Neural progenitor cell (in vitro differentiated cells): Measurements from ENCODE around the gene DOCK11. TPM values are rescaled to one million over a fixed set of nuclear protein-coding genes. Genes with fewer than 3 reads are reported as not detected.

Experiments
- DNase-seq: peaks from one replicate; pipeline ENCODE4 v3.0.0-alpha.2; 2016; ENCODE audit warnings: low spot score
- H2AFZ ChIP-seq: fragments of 200-600 bp; sonication (generic); replicated peaks from 2 replicates; pipeline ENCODE4 v1.6.1; 2016; ENCODE audit warnings: antibody characterized with exemption
- H3F3A ChIP-seq: fragments of 200-600 bp; sonication (generic); 2 replicates; pipeline ENCODE4 v1.6.1; 2016; ENCODE audit warnings: antibody characterized with exemption, low read depth
- H3K27ac ChIP-seq: fragments of 200-600 bp; sonication (generic); 2 replicates; pipeline ENCODE4 v1.5.1; 2016; ENCODE audit warnings: mild to moderate bottlenecking
- H3K27me3 ChIP-seq: fragments of 200-600 bp; sonication (generic); 2 replicates; pipeline ENCODE4 v1.6.1; 2016; ENCODE audit warnings: mild to moderate bottlenecking, moderate library complexity
- H3K36me3 ChIP-seq: fragments of 200-600 bp; sonication (generic); 2 replicates; pipeline ENCODE4 v1.5.1; 2016
- H3K4me1 ChIP-seq: fragments of 200-600 bp; sonication (generic); 2 replicates; pipeline ENCODE4 v1.6.1; 2016; ENCODE audit warnings: mixed run types
- H3K4me2 ChIP-seq: fragments of 200-600 bp; sonication (generic); 2 replicates; pipeline ENCODE4 v1.6.1; 2016
- H3K4me3 ChIP-seq: fragments of 200-600 bp; sonication (generic); 2 replicates; pipeline ENCODE4 v1.5.1; 2016
- H3K79me2 ChIP-seq: fragments of 200-600 bp; sonication (generic); 2 replicates; pipeline ENCODE4 v1.6.1; 2016; ENCODE audit warnings: low read depth
- H3K9ac ChIP-seq: fragments of 200-600 bp; sonication (generic); 2 replicates; pipeline ENCODE4 v1.6.1; 2016
- H3K9me3 ChIP-seq: fragments of 200-600 bp; sonication (generic); 2 replicates; pipeline ENCODE4 v1.5.1; 2016; ENCODE audit warnings: low read depth
- H4K20me1 ChIP-seq: fragments of 200-600 bp; sonication (generic); 2 replicates; pipeline ENCODE4 v1.6.1; 2016; ENCODE audit warnings: low read depth
- H3K27ac Mint-ChIP-seq: 3 replicates; pipeline ENCODE4 v1.8.0; 2021; ENCODE audit warnings: mixed read lengths
- H3K27me3 Mint-ChIP-seq: 2 replicates; pipeline ENCODE4 v1.8.0; 2022; ENCODE audit warnings: low read depth, mild to moderate bottlenecking, inconsistent platforms, moderate library complexity, mixed read lengths; ENCODE audit not compliant: insufficient read depth
- H3K36me3 Mint-ChIP-seq: 3 replicates; pipeline ENCODE4 v1.8.0; 2021; ENCODE audit warnings: mixed read lengths
- H3K4me1 Mint-ChIP-seq: 3 replicates; pipeline ENCODE4 v1.8.0; 2021; ENCODE audit warnings: mixed read lengths
- H3K4me3 Mint-ChIP-seq: 3 replicates; pipeline ENCODE4 v1.8.0; 2021; ENCODE audit warnings: mild to moderate bottlenecking, moderate library complexity, mixed read lengths
- H3K9me3 Mint-ChIP-seq: 3 replicates; pipeline ENCODE4 v1.8.0; 2020; ENCODE audit warnings: mixed read lengths
- EZH2 ChIP-seq: fragments of 200-600 bp; sonication (generic); IDR thresholded peaks from 2 replicates; pipeline ENCODE4 v1.6.1; 2017; ENCODE audit warnings: antibody characterized with exemption, mild to moderate bottlenecking, moderate library complexity
- EZH2phosphoT487 ChIP-seq: fragments of 200-600 bp; sonication (generic); IDR thresholded peaks from 2 replicates; pipeline ENCODE4 v1.6.1; 2017; ENCODE audit warnings: antibody characterized with exemption
- total RNA-seq: library from RNA; depleted of rRNA; stranded (reverse); fragments of >200 nt; gene quantifications from 2 replicates; pipeline ENCODE4 v1.2.3, GENCODE V29; 2015; ENCODE audit warnings: low replicate concordance
- TF ChIP-seq, protein P1 (sequence below): fragments of 200-600 bp; sonication (generic); IDR thresholded peaks from 2 replicates; pipeline ENCODE4 v1.5.1; 2017; ENCODE audit warnings: antibody characterized with exemption, mild to moderate bottlenecking

DOCK11 gene
- total RNA-seq, 1 donor from 2014 or later, result 20.9 TPM

GRCh38 chrX:118677318-118677717 lies 181.7 kb downstream of the DOCK11 start:
- Mint-ChIP-seq H3K9me3 (no peaks in the 10 kb centered on the region), H3K4me1 (no peaks in the 10 kb centered on the region), H3K27ac (no peak overlapping the region), H3K36me3 (peaks cover 17% of the 10 kb centered on the region), H3K4me3 (no peak overlapping the region), H3K27me3 (peaks cover 2% of the 10 kb centered on the region)
- Histone ChIP-seq H3K27ac (no peak overlapping the region), H3K9ac (no peak overlapping the region), H3K4me3 (no peak overlapping the region), H3K36me3 (no peaks in the 10 kb centered on the region), H3K4me2 (no peak overlapping the region), H3F3A (no peaks in the 10 kb centered on the region), H3K79me2 (no peaks in the 10 kb centered on the region), H3K4me1 (no peaks in the 10 kb centered on the region), H4K20me1 (no peaks in the 10 kb centered on the region), H3K27me3 (no peaks in the 10 kb centered on the region), H2AFZ (no peak overlapping the region), H3K9me3 (no peaks in the 10 kb centered on the region)
- DNase-seq, result no peak
- TF ChIP-seq, protein P1, sequence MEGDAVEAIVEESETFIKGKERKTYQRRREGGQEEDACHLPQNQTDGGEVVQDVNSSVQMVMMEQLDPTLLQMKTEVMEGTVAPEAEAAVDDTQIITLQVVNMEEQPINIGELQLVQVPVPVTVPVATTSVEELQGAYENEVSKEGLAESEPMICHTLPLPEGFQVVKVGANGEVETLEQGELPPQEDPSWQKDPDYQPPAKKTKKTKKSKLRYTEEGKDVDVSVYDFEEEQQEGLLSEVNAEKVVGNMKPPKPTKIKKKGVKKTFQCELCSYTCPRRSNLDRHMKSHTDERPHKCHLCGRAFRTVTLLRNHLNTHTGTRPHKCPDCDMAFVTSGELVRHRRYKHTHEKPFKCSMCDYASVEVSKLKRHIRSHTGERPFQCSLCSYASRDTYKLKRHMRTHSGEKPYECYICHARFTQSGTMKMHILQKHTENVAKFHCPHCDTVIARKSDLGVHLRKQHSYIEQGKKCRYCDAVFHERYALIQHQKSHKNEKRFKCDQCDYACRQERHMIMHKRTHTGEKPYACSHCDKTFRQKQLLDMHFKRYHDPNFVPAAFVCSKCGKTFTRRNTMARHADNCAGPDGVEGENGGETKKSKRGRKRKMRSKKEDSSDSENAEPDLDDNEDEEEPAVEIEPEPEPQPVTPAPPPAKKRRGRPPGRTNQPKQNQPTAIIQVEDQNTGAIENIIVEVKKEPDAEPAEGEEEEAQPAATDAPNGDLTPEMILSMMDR, result no peak
- no peak for TF ChIP-seq EZH2
- TF ChIP-seq EZH2phosphoT487, result no peak

- Histone ChIP-seq H3K27me3 (no peaks in the 10 kb centered on the region), H3K9ac (no peak overlapping the region), H3K9me3 (no peaks in the 10 kb centered on the region), H4K20me1 (no peaks in the 10 kb centered on the region), H3K4me2 (no peak overlapping the region), H3K79me2 (no peaks in the 10 kb centered on the region), H3F3A (no peaks in the 10 kb centered on the region), H3K4me1 (no peaks in the 10 kb centered on the region), H3K27ac (no peak overlapping the region), H3K36me3 (no peaks in the 10 kb centered on the region), H3K4me3 (no peak overlapping the region), H2AFZ (no peak overlapping the region)
- H3K4me1 Mint-ChIP-seq, result no peaks in the 10 kb centered on the region
- no peak for DNase-seq
- no peaks in the 10 kb centered on the region for H3K9me3 Mint-ChIP-seq
- peaks cover 10% of the 10 kb centered on the region for H3K36me3 Mint-ChIP-seq
- no peak overlapping the region for H3K27ac Mint-ChIP-seq
- H3K27me3 Mint-ChIP-seq, result peaks cover 2% of the 10 kb centered on the region
- no peak overlapping the region for H3K4me3 Mint-ChIP-seq
- no peak for TF ChIP-seq EZH2phosphoT487
- no peak for TF ChIP-seq EZH2
- TF ChIP-seq, protein P1, result no peak
Measured at GRCh38 chrX:118679290-118679689, 183.7 kb downstream of the DOCK11 start.

GRCh38 chrX:118682258-118683014 lies 186.8 kb downstream of the DOCK11 start:
- Mint-ChIP-seq H3K4me3 (no peak overlapping the region), H3K4me1 (no peaks in the 10 kb centered on the region), H3K27me3 (peaks cover 2% of the 10 kb centered on the region), H3K9me3 (no peaks in the 10 kb centered on the region), H3K36me3 (peaks cover 10% of the 10 kb centered on the region), H3K27ac (no peak overlapping the region)
- Histone ChIP-seq H3K27ac (no peak overlapping the region), H3F3A (no peaks in the 10 kb centered on the region), H3K4me2 (no peak overlapping the region), H4K20me1 (no peaks in the 10 kb centered on the region), H3K4me3 (no peak overlapping the region), H3K36me3 (no peaks in the 10 kb centered on the region), H3K79me2 (no peaks in the 10 kb centered on the region), H3K9ac (no peak overlapping the region), H3K9me3 (no peaks in the 10 kb centered on the region), H3K27me3 (no peaks in the 10 kb centered on the region), H3K4me1 (no peaks in the 10 kb centered on the region), H2AFZ (no peak overlapping the region)
- no peak for TF ChIP-seq EZH2phosphoT487
- TF ChIP-seq, protein P1, result no peak
- TF ChIP-seq EZH2, result no peak
- DNase-seq, result no peak
